GM18907 (cell line): ENCODE data around the gene TTC7B.

Experiments
- ATAC-seq: cut with Tn5 transposase; IDR thresholded peaks from one replicate; pipeline ENCODE4 v1.9.1; 2021; ENCODE audit warnings: mild to moderate bottlenecking, moderate library complexity; ENCODE audit not compliant: unreplicated experiment

The TTC7B gene

DNA sequence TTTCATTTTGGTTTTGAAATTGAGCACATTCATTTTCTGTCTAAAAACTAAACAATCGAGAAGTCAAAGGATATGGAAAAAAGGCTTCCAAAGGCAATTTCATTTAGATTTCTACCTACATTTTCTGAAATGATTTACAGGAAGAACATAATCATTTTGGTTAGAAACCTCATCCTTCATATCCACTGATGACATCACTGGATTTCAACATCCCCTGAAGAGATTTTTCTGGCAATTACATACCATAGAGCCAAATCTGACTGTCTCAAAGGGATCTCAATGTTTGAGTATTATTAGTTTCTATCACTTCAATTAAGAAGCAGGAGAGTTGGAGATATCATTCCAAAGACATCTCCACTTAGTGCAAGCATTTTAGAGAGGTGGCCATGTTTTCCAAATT, 137.8 kb downstream of the TTC7B start:
- no peak for ATAC-seq

DNA sequence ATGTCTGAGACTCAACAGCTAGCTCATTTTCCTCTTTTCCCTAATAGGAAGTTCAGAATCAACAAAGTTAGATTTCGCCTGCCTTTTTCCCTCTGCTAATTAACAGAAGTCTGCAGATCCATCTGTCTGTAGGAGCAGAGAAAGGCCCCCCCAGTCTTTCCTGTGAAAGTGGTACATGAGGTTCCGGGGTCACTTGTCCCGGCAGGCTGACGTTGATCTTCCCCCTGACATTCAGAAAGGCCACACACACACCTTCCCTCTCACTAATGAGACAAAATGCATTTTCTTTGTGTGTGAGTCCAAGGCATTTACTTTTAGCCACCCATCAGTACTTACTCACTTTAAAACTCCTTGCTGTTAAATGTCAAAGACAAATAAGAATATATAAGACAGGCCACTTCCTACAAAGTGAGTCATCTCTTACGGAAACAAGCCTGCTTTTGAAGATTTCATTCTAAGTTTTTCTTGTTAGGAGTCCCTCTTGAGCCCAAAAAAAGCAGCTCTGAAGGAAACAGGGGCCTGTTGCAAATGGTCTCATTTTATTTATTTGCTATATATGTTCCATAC, 138.7 kb downstream of the TTC7B start:
- no peak for ATAC-seq

DNA sequence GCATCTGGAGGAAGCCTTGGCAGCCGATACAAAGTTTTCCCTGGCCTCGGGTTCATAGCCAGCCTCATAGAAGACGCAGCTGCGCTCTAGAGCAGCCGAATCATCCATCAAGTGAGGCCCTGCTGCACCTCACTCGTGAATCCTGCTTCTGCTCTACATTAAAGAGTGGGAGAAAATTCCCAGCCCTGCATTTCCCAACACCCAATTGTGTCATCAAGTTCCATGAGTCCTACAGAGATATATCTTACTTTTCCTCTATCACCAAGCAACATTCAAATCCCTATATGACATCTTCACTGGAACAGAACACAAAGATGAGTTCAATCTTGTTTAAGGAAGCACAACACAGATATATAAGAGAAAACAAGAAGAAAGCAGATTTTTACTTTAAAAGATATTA, 139.3 kb downstream of the TTC7B start:
- ATAC-seq, result no peak

DNA sequence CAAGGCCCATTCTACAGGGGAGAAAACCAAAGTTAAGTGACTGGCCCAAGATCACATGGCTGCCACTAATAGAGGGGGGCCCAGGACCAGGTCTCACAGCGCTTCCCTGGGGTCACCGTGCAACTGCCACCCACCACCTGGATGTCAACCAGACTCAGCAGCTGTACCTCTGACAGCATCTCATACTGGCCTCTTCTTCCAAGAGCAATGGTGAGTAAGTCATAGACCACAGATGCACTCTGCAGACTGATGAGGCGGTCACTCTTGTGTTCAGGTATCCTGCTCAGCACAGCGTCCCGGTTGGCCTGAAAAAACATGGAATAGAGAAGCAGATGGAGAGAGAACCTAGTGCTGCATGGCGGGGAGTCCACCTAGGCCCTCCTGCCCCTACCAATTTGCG, 139.9 kb downstream of the TTC7B start:
- no peak for ATAC-seq

DNA sequence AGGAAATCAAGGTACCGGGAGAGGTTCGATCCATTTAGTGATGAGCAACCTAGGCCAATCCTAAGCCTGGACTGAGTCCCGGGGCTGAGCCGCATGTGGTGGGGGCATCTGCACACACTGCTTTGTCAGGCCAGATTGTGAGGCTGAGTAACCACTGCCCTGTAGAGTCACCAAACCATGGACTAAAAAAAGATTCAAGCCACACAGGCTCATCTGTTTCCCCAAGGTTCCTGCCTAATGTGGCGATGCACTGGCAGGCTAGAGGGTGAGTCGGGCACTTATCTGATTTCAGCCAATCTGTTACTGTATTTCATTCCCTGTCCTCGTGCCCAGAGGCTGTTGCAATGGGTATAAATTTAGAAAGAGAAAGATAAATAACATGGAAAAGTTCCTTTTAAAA, 140.8 kb downstream of the TTC7B start:
- ATAC-seq, result no peak

DNA sequence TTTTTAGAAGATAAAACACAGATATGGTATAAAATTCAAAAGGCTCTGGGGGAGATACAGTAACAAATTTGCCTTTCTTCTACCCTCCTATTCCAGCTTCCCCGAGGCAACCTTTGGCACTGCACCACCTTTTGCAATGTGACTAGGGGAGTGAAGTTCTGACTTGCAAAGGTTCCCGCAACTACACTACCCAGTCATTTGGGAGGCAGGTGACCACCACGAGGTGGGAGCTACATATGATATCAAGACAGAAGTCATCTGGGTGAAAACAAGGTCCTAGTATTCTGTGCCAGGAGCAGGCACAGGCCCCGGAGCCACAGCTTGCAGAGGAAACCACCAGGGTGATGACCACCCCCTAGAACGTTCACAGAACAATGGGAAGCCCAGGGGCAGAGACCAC, 141.5 kb downstream of the TTC7B start:
- no peak for ATAC-seq

DNA sequence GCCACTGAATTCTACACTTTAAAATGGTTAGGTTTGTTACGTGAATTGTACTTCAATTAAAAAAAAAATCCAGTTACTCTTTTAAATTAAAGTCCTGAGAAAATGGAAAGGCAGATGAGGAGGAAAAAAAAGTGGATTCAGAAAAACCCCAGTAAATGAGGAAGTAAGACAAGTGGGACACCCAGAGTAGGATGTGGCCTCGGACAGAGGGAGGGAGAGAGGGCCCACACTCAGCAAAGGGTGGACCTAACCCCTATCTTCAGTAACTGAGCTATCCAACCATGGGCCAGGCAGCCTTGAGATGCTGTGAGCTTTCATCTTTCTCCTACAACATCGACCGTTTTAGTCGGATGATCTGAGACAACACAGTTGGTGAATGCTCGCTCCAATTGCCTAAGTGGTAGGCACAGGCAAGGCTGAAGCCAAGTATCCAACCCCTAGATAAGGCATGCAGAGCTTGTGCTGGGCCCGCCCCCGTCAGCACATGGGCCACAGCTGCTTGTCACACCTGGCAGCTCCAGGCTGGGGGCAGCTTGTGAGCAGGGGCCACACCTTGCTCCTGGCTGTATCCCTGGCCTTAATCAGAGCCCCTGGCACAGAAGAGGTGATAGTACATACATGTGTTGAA, 142.1 kb downstream of the TTC7B start:
- no peak for ATAC-seq

DNA sequence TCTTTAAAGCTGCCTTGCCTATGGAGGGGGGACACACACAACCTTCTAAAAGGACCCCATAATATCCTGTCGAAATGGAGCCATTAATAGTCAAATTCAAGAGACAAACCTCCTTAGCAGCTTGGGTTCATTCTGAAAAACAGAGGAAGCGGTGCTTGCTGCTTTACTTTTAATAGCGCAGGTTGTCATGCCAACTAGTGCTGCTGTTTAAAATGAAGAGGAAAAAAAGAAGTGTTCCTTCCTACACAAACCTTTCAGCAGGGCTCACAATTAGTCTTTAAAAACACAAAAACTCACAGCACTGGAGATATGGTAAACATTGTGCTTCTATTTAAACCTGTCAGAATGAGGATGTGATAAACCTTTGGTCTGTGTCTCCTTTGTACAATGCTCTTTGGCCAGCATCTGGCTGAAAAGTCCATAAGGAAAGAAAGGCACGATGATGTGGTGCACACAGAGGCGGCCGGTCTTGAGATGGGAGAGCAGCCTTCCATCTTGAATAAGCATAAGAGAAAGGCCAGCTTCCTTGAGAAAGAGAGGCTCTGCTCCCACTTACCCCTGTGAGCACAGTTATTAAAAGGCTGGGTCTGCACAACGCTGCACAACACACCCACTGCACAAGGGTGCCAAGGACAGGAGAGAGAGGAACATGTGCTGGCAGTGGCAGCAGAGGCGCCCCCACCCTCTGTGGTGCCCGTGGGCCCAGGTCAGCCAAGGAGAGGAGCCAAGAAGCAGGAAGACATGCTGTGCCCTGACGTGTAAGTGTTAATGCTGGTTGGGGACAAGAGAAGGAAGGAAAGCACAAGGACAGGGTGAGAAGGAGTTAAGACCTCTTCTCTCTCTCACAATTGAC, 144.6 kb downstream of the TTC7B start:
- ATAC-seq, result no peak

DNA sequence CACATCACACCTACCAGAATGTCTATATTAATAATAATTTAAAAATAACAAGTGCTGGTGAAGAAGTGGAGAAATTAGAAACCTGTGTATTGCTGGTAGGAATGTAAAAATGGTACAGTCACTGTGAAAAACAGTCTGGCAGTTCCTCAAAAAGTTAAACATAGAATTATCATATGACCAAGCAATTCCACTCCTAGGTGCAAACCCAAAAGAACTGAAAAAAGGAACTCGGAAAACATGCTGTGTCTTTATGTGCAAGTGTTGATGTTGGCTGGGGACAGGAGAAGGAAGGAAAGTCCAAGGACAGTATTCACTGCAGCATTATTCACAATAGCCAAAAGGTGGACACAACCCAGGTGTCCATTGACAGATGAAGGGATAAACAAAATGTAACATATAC, 146.5 kb downstream of the TTC7B start:
- no peak for ATAC-seq

DNA sequence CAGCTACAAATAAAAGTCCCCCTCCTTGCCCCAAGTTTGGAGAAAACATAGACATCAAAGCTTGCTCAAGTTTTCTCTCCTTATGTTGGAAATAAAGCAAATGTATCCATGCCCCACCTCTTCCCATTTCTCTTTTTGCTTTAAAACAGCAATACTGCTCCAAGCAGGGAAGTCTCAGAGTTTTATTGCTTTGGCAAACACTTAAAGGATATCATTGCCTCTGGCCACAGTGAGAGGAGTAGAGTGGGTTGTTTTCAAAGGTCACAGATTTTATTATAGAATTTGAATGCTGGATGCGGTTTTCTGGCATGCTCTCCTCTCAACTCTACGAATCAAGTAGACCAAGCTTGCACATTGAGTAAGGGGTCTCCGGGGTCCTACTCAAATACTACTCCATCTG, 149.7 kb downstream of the TTC7B start:
- no peak for ATAC-seq

DNA sequence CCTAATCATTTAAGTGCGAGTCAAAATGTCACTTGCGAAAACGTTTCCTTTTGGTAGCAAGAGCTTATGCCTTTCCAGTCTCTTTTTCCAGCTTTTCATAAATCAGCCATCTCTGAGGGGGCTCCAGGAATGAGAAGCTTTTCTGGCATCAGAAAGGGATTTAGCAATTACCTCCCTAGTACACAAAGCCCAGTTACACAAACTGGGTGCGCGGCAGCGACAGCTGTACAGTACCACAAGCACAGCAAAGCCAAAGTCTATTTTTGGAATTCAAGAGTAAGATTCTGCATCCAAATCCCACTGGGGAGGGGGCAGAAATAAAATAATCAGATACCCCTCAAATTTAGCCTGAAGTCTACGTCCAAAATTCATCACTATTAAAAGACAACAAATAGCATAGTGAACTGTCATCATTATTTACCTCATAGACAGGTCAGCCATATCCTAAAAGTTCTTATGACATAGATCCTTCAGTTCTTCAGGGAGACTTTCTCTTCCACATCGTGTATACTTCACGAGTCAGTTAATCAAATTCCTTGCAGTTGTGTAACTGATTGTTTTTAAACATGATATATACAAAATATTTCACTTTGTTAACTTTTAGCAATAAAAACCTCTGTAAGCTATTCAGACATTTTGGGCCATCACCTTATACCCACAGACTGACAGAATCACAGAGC, 150.8 kb downstream of the TTC7B start:
- no peak for ATAC-seq

DNA sequence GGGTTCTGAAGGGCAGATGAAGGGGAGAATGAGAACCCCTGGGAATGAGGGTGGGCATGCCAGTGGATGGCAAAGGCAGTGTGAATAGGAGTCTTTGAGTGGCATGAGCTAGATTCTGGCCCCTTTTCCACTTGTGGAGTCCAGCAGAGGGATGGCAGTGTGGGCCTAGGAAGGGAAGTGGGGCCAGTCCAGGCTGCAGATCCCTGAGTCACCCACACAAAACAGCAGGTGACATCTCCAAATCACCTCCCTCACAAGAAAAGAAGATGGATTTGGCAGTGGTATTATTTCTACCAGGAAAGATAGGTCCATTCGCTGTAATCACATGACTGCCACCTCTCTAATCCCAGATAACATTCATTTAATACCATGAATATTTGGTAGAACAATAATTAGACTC, 151.3 kb downstream of the TTC7B start:
- ATAC-seq, result no peak

DNA sequence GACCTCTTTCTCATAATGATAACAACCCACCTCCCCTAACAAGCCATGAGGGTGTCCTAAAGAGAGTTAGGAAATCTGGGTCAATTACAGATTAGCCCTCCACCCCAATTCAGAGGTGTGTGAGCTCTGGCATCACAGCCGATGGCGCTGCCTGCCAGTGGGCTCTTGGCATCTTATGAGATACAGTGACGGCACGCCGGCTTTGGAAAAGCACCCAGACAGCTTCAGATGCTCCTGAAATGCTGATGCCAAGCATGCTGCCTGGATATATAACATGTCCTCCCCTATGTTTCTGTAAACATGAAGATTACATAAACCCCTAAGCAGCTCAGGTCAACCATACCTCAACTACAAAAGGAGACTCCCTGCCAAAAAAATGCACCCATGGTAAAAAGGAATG, 152.6 kb downstream of the TTC7B start:
- no peak for ATAC-seq

DNA sequence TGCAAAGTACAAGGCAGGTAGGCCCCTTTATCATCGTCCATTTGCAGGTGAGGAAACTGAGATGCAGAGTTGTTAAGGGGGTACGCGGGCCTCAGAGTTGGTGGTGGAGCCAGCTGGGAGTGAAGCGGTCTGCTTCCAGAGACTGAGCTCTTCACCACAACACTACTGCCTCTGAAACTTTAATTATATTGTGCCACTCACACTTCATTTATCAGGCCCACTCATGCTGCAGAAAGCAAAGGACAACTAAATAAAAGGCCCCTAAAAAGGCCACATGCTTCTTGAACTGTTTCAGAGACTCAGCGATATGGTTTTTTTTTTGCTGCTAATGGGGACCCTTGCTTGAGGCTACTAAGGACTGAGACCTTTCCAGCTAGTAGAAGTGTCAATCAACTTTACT, 153.1 kb downstream of the TTC7B start:
- no peak for ATAC-seq

DNA sequence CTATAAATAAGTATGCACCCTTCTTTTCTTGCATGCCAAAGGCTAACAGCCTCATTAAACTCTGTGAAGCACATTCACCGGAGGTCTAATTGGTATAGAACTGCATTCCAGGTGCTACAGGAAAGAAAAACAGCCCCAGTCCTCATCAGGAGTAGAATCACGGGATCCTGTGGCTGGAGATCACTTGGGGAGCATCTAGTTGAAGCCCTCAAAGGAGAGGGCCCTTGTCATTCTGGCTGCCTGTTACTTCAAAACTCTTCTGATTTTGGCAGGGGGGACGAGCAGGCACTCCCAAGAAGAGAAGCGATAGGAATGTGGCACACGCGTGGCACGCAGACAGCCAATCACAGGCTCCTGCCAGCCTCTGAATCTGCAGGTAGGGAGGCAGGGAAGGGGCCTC, 154.4 kb downstream of the TTC7B start:
- ATAC-seq, result no peak

DNA sequence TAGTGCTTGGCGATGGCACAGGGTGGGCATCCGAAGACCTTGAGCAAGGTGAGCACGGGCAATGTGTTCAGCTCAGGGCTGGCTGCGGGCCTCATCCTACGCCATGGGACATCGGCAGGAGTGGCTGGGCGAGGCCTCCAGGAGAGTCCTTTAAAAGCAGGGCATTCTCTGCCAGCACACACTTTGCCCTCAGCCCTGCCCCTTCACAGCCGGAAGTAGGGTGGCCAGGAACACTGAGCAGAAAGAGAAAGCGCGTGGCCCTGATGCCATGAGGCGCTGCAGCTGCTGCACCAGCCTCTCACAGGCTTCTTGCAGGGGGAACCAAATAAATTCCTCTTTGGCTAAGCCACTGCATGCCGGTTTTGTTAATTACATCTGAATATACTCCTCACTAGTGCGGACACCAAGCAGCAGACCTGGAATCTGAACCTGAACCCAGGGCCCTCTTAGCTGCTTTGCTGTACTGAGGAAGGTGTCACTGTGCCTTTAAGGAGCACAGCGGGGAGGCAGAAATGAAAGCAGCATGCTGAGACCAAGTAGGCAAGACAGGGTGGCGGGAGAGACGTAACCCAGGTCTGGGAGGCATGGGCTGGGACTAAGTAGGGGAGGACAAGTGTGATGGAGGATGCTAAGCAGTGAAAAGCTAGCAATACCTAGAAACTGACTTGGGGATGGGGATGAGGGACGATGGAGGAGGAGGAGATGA, 155.2 kb downstream of the TTC7B start:
- ATAC-seq, result no peak

DNA sequence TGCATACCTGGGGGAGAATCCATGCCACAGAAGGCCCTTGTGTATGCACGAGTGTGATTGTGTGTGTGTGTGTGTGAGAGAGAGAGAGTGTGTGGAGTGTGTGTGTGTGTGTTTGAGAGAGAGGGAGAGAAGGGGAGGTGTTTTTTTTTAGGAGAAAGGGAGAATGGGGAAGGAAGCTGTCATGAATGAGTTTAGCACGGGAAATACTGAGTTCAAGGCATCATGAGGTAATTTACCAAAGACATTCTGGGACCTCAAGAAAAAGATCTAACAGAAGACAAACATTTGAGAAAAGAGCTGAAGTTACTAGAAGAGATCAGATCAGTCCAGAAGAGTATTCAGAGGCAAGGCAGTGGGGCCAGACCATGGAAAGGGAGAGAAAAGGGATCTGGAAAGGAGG, 157.1 kb downstream of the TTC7B start:
- no peak for ATAC-seq

DNA sequence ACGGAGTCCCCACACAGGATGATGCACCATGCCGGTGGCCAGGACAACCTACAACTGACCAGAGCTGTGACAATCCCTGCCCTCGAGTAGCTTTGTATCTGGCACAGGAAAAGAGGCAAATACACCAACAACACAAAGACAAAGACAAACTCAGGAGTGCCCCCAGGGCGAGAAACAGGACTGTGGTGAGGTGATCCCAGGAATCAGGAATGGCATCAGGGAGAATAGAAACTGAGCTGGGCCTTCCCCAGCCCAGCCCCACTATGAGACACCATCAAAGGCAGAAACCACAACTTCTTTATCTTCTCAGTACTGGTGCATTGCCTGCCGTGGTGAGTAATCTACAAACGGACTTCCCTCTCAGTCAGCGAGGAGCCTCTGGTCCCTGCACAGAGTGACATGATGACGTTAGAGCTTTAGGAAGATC, 157.7 kb downstream of the TTC7B start:
- ATAC-seq, result no peak

DNA sequence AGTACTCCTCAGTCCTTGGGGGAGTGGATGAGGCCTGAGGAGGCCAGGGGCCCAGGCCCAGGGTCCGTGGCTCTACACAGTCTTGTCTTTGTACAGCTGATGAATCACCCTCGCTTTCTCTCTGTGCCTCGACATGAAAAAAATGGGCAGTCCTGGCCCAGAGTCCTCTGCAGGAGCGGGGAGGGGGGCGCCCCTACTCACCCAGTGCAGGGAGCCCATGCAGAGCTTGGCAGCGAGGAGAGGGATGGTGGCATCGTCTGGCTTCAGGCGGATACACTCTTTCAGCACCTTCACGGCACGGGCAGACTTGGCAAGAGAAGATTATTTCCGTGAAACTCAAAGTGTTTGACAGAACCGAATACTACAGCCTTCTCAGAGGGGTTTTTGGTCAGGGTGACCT, 159.3 kb downstream of the TTC7B start:
- ATAC-seq, result no peak

DNA sequence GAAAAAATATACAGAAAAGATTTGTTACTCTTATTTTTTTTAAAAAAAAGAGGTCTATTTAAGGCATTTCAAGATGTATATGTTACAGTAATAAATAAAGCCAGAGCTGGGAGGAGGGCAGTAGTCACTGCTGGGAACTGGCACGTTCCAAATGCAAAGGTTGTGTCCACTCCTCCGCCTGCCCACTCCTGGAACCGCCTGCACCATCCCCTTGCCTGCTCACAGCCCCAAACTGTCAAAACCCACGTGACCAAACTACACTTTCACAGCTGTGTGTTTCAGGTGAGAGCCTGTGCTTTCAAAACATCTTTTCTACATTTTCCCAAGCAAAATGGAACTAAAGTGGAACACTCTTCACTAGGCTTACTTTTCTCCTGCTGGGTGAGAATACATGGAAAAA, 160.4 kb downstream of the TTC7B start:
- ATAC-seq, result no peak

DNA sequence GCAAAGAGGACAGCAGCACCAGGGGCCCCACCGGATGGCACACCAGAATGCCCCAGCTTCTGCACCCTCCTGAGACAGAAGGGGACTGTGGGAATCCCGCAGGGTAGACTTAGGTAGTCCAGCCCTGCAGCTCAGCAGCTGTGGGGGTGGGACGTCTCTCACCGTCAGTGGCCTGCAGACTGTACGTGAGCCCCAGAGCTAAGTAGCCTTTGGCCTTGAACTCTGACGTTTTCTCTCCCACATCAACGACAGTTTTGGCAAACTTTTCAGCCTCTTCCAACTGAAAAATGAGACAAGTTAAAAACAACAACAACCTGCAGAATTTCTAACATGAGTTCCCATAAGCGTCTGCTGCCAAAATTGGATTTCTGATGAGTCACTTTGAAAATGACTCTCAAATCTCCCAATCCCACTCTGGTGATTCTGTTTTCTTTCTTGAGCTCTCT, 161.4 kb downstream of the TTC7B start:
- ATAC-seq, result no peak
